GM19351 (cell line): ENCODE results near the gene MEGF11.

Experiments used
- ATAC-seq: cut with Tn5 transposase; IDR thresholded peaks from one replicate; pipeline ENCODE4 v1.9.1; 2021; ENCODE audit warnings: mild to moderate bottlenecking, moderate library complexity; ENCODE audit not compliant: unreplicated experiment

MEGF11 gene

DNA sequence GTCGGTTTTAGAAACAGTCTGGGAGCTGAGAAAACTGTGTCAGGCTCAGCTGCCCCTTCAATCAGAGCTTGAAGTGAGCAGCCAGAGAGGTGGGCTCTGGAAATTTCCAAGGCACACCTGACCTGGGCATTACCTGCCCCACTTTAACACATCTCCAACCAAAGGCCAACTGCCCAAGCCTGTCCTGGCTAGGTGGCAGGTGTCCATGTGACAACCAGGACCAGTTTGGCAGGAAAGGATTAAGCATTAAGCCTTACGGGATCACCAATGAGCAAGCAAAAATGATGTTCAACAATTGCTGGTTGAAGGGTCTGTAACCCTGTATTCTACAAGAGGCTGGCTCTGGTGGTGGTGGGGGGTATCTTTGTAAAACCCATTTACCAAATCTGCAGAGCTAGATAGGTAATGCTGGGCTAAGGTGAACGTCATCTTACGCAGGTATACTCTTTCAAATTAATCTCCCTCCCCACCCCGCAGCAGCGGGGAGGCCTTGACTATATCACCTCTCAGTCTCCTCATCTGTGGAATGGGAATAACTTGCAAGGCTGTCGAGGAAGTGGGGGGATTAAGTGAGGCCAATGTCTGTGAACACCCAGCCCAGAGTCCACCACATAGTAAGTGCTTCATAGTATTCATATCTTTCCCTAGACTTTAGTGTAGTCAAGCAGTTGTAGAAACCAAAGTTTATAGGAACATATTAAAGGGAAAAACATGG lies 183.2 kb downstream of the MEGF11 start:
- ATAC-seq = no peak

GRCh38 chr15:66069751-66070150 lies 183.8 kb downstream of the MEGF11 start:
- ATAC-seq = no peak

DNA sequence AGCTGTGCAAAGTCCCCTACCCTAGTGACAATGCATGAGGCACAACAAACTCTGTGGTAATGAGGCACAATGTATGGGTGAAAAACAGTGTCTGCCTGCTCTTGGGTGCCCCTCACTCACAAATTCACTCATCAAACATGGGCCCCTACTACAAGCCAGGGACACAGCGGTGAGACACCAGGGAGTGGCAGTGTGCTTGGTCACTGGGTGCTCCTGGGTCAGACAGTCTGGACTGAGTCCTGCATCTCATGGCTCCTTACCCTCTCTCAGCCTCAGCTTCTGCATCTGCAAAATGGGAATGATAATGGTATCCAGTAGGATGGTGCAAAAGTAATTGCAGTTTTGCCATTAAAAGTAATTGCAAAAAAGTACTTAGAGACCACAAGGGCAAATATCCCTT lies 184.7 kb downstream of the MEGF11 start:
- ATAC-seq = no peak

DNA sequence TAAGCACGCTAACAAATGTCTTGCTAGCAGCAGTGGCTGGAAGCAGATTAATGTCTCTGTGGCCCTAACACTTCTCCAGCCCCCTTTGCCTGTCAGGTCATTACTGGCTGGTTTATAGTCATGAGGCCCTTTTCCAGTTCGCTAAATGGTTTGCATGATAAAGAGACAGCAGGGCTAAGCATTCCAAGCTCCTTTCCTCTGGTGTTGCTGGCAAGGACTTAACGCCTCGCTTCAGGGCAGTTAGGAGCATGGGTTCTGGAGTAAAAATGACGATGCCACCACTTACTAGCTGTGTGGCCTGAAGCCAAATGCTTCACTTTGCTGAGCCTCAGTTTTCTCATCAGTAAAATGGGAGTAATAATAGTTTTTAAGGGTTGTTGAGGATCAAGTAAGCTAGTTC lies 185.9 kb downstream of the MEGF11 start:
- no peak for ATAC-seq

DNA sequence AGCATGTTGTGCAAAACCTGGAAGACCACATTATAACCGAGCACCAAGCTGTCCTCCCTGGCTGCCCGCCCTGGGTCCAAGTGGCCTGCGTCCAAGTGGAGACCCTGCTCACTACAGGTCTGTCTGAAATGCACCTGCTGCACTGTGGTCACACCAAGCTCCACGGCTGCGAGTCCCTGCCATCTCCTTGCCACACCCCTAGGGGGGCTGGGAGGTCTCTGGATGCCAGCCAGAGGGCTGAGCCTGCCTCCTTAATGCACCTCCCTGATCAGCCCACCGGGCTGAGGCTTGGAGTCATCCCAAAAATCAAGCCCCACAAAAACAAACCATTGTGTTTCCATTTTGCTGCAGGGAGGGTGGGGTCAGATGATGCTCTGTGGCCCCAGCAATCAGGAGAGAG lies 187.1 kb downstream of the MEGF11 start:
- no peak for ATAC-seq

- ATAC-seq = no peak
These were observed 187.5 kb downstream of the MEGF11 start for GRCh38 chr15:66066005-66066404.

GRCh38 chr15:66065325-66065724 lies 188.2 kb downstream of the MEGF11 start:
- ATAC-seq = no peak

DNA sequence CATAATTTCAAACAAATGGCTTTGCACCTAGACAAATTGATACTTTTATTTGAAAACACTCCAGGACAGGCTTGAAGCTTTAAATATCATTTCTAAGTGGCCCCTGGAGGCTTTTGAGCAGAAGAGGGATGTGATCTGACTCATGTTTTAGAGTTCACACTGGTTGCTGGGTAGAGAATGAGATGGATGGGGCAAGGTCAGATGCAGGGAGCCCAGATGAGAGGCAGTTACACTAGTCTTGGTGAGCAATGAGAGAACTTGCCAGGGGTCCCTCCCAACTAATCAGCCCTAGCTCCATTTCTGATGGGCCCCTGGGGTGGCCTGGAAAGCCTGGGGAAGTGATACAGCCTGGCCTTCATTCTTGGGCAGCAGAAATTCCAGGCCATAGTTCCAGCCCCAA lies 190.4 kb downstream of the MEGF11 start:
- no peak for ATAC-seq

DNA sequence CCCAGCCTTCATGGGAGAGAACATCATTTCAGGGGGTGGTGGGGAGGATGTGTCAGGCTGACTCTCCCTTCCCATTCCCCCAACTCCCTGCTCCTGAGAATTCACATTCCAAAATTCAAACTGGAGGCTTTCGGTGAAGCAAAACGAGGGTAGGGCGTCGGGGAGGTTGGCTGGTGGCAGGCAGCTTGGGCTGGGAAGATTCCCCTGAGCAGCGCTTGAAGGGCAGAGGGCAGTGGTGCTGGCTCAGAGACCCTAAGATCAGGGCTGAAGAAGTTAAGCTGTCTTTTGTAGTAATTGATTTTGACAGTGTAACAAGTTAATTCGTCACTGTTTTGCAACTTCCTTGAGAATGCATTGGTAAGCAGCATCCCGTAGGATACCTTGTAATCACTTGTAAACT lies 196.5 kb downstream of the MEGF11 start:
- no peak for ATAC-seq

DNA sequence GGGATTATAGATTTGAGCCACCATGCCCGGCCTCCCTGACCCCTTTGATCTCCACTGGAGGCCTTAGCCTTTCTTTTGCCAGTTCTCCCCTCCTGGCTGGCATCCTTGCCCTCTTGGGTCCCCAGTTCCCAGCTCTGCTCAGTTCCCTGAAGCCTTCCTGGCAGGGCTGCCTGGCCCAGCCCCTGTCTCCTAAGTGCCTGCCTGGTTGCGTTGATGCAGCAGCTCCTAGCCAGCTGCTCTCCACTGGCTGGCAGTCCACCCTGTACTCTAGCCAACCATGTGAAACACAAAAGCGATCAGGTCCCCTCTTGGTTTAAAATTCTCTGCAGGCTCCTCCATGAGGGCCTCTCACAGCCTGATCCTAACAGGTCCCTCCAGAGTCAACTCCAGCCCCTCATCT lies 199.6 kb downstream of the MEGF11 start:
- no peak for ATAC-seq

DNA sequence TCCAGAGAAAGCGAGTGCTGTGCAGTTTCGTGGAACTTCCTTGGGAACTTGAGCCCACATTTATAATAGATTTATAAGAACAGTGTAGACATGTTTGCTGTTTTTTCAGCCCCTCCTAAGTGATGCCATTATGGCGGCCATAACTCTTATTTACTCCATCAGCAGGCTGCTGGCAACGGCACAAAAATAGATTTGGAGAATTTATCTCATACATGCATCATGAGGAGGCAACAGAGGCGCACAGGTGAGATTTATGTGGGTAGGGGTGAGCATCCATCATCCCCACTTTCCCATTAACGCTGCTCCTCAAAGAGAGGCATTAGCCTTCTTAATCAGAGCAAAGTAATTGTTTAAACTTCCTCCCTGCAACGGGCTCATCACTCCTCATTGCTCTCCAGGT lies 201.7 kb downstream of the MEGF11 start:
- ATAC-seq = no peak

DNA sequence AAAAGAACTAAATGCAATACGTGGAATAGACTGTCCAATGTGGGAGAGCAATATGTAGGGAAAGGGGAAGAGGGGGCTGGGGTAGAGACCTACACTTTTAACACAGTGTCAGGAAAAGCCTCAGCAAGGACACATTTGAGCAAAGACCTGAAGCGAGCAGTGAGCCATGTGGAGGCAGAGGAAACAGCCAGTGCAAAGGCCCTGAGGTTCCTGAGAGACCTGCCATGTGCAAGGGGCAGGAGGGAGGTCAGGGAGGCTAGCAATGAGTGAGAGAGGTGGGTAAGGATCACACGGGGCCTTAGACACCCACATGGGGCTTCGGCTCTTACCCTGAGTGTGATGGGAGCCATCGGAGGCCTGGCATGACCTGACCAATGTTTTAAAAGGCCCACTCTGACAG lies 203.3 kb downstream of the MEGF11 start:
- ATAC-seq = no peak

DNA sequence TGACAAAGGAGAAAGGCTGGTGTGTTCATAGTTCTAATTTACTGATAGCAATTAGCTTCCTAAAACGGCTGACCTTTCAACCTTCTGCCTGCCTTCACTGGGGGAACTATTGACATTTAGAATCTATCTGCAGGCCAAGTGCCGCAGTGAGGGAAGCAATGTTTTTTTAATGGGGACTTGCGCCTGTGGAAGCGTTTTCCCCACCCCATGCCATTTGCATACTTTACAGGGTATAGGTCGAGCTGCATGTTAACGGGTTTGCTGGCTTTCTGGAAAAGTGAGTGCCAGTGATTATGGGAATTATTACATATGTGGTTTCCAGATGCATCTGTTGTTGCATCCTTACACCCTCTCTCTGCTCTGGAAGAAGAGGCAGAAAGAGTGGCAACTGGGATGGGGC lies 204.2 kb downstream of the MEGF11 start:
- ATAC-seq = no peak

- ATAC-seq = no peak
These were observed 206.1 kb downstream of the MEGF11 start for GRCh38 chr15:66047321-66048024.

- ATAC-seq = no peak
These were observed 206.8 kb downstream of the MEGF11 start for GRCh38 chr15:66046751-66047150.

GRCh38 chr15:66046326-66046725 lies 207.2 kb downstream of the MEGF11 start:
- no peak for ATAC-seq

DNA sequence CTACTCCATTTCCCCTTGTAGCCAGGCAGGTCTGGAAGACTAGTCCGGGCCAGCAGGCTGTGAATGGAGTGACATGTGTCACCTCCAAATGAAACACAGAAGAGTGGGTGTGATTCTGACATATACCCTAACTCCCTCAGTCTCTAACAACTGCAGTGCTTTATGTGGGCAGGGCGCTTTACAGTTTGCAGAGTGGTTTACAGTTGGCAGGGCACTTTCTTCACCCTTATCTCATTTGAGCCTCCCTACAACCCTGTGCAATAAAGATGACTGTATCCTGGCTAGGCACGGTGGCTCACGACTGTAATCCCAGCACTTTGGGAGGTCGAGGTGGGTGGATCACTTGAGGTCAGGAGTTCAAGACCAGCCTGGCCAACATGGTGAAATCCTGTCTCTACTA lies 208.0 kb downstream of the MEGF11 start:
- ATAC-seq = no peak

DNA sequence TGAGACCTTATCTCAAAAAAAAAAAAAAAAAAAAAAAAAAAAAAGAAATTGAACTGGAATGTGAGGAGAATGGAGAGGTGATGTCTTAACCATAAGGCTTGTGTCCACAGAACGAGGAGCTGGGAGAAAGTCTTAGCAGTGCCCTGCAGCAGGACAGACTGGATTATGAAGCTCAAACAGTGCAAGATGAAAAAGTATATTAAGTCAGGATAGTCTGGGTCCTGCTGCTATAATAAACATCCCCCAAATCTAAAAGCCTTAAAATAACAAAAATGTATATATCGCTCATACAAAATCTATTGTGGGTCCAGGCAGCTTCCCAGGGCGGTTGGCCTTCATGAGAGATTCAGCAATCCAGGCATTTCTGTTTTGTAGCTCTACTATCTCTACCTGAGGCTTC lies 208.7 kb downstream of the MEGF11 start:
- ATAC-seq = no peak

GRCh38 chr15:66043264-66043663 lies 210.3 kb downstream of the MEGF11 start:
- no peak for ATAC-seq

- ATAC-seq = no peak
These were observed 210.9 kb downstream of the MEGF11 start for GRCh38 chr15:66042624-66043023.

- no peak for ATAC-seq
These were observed 212.3 kb downstream of the MEGF11 start for GRCh38 chr15:66041276-66041675.

DNA sequence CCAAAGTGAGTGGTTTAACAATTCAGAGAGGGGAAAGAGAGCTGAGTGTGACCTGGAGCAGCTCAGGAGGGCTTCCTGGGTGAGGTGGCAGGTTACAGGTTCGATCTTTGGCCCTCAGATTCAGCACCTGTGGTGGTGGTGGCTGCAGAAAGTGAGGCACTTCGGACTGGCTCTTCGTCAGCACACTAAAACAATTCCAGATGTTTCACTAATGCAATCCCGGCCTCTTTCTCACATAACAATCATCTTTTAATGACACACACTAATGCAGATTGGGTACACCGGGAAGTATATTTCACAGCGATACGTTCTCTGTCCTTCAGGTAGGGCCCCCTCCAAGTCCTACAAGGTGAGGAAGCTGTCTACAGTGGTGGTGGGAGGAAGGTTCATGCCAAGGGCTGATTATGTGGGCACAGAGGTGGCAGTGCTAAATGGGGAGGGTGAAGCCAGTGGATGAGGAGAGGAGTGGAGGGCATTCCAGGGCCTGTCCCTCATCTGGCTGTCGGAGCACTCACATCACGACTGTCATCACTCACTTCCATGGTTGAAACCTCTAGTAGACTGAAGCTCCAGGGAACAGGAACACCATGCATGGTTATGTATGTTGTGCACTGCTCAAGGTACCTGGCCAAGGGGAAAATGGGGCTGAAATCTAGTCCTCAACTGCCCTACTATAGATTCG lies 213.2 kb downstream of the MEGF11 start:
- no peak for ATAC-seq
